Smooth muscle cell (in vitro differentiated cells): ENCODE results near the gene GNAS-AS1. TPM values are rescaled to one million over a fixed set of nuclear protein-coding genes. Genes with fewer than 3 reads are reported as not detected.

ENCODE experiments used
- DNase-seq: peaks from one replicate; lab custom pipeline; 2025; ENCODE audit not compliant: unreplicated experiment; lab: John Stamatoyannopoulos, UW
- H2AFZ ChIP-seq: fragments of 200-600 bp; sonication (generic); 2 replicates; pipeline ENCODE4 v1.6.0; 2016; ENCODE audit warnings: antibody characterized with exemption, low read depth, mild to moderate bottlenecking
- H3F3A ChIP-seq: fragments of 200-600 bp; sonication (generic); 2 replicates; pipeline ENCODE4 v1.6.0; 2017; ENCODE audit warnings: antibody characterized with exemption, low read depth
- H3K27ac ChIP-seq: fragments of 200-600 bp; sonication (generic); 2 replicates; pipeline ENCODE4 v1.5.1; 2016; ENCODE audit warnings: low read depth, mild to moderate bottlenecking
- H3K27me3 ChIP-seq: fragments of 200-600 bp; sonication (generic); 2 replicates; pipeline ENCODE4 v1.6.1; 2016; ENCODE audit warnings: low read depth, mild to moderate bottlenecking
- H3K36me3 ChIP-seq: fragments of 200-600 bp; sonication (generic); 2 replicates; pipeline ENCODE4 v1.5.1; 2016; ENCODE audit warnings: low read depth
- H3K4me1 ChIP-seq: fragments of 200-600 bp; sonication (generic); 2 replicates; pipeline ENCODE4 v1.5.1; 2016; ENCODE audit warnings: low read depth
- H3K4me2 ChIP-seq: fragments of 200-600 bp; sonication (generic); 2 replicates; pipeline ENCODE4 v1.6.0; 2016; ENCODE audit warnings: mild to moderate bottlenecking
- H3K4me3 ChIP-seq: fragments of 200-600 bp; sonication (generic); 2 replicates; pipeline ENCODE4 v1.5.1; 2016; ENCODE audit warnings: mild to moderate bottlenecking
- H3K79me2 ChIP-seq: fragments of 200-600 bp; sonication (generic); 2 replicates; pipeline ENCODE4 v1.6.0; 2016; ENCODE audit warnings: low read depth, mild to moderate bottlenecking
- H3K9ac ChIP-seq: fragments of 200-600 bp; sonication (generic); 2 replicates; pipeline ENCODE4 v1.6.0; 2016; ENCODE audit warnings: low read depth
- H3K9me3 ChIP-seq: fragments of 200-600 bp; sonication (generic); replicated peaks from 2 replicates; pipeline ENCODE4 v1.5.1; 2016; ENCODE audit warnings: low read depth
- H4K20me1 ChIP-seq: fragments of 200-600 bp; sonication (generic); 2 replicates; pipeline ENCODE4 v1.6.0; 2016; ENCODE audit warnings: low read depth
- WGBS: methylation state at CpG from one replicate; pipeline ENCODE4 v1.1.7; 2016; ENCODE audit warnings: low lambda C conversion rate; 5-methylcytosine and 5-hydroxymethylcytosine counted together
- polyA plus RNA-seq: library from polyadenylated mRNA; unstranded; fragments of >200 nt; fragmentation: Nextera tagmentation; extraction: Ambion mirVana; gene quantifications from 2 replicates; pipeline ENCODE4 v1.2.1, GENCODE V29; 2016
- total RNA-seq: library from RNA; depleted of rRNA; stranded (reverse); fragments of >200 nt; gene quantifications from 2 replicates; pipeline ENCODE4 v1.2.3, GENCODE V29; 2014
- TF ChIP-seq, protein P1 (sequence below): fragments of 200-600 bp; sonication (generic); IDR thresholded peaks from 2 replicates; pipeline ENCODE4 v1.5.1; 2017; ENCODE audit warnings: borderline replicate concordance, mild to moderate bottlenecking, antibody characterized with exemption; ENCODE audit not compliant: insufficient read depth, poor library complexity, severe bottlenecking

GNAS-AS1 gene
- total and polyA plus RNA-seq, 2 experiments from 2014 or later: 0.40 TPM; not detected in 1

DNA sequence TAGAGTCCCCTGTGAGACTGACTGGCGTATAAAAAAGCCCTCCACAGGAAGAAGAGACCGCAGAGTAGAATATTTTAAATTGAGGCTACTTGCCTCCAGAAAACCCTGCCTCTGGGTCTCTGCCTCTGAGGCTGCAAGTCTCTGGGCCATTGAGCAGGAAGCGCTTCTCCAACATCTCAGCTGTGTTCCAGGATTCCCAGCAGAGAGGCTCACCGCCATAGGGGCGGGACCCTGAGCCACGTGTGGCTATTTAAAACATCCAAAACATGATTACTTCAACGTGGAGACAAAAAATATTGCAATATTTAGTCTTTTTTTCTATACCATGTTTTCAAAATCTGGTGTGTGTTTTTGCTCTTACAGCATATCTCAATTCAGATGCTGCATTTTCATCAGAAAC lies 59.4 kb downstream of the GNAS-AS1 start:
- DNase-seq: no peak
- WGBS: 70% methylated on average over 7 of the region's 7 CpGs
- H2AFZ ChIP-seq: no peak overlapping the region
- H3K9me3 ChIP-seq: no peaks in the 10 kb centered on the region
- H3K9ac ChIP-seq: no peak overlapping the region
- no peaks in the 10 kb centered on the region for H3K4me1 ChIP-seq
- H3K4me2 ChIP-seq: no peak overlapping the region
- H3K27me3 ChIP-seq: peaks cover 14% of the 10 kb centered on the region
- TF ChIP-seq, protein P1, sequence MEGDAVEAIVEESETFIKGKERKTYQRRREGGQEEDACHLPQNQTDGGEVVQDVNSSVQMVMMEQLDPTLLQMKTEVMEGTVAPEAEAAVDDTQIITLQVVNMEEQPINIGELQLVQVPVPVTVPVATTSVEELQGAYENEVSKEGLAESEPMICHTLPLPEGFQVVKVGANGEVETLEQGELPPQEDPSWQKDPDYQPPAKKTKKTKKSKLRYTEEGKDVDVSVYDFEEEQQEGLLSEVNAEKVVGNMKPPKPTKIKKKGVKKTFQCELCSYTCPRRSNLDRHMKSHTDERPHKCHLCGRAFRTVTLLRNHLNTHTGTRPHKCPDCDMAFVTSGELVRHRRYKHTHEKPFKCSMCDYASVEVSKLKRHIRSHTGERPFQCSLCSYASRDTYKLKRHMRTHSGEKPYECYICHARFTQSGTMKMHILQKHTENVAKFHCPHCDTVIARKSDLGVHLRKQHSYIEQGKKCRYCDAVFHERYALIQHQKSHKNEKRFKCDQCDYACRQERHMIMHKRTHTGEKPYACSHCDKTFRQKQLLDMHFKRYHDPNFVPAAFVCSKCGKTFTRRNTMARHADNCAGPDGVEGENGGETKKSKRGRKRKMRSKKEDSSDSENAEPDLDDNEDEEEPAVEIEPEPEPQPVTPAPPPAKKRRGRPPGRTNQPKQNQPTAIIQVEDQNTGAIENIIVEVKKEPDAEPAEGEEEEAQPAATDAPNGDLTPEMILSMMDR: no peak
- H3K36me3 ChIP-seq: no peaks in the 10 kb centered on the region
- no peaks in the 10 kb centered on the region for H3F3A ChIP-seq
- no peaks in the 10 kb centered on the region for H4K20me1 ChIP-seq
- no peak overlapping the region for H3K27ac ChIP-seq
- no peaks in the 10 kb centered on the region for H3K79me2 ChIP-seq
- H3K4me3 ChIP-seq: no peak overlapping the region

DNA sequence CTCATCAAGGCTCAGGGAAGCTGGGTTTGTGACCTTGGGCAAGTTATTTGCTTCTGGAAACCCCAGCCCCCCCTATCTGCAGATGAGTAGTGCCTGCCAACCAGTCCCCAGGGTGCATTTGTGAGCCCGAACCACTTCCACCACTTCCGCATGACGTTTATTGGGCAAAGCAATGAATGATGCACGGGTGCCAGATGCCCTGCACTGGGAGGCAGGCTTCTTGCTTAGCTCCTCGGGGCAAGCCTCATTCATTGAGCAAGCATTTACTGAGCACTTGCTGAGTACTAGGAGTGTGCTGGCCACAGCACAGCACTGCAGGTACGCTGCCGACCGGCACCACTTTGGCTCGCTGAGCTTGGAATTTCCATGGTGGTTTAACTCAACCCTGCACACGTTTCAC lies 60.2 kb downstream of the GNAS-AS1 start:
- Histone ChIP-seq H3K79me2 (no peaks in the 10 kb centered on the region), H4K20me1 (no peaks in the 10 kb centered on the region), H3K36me3 (no peaks in the 10 kb centered on the region), H3K9me3 (no peaks in the 10 kb centered on the region), H3K9ac (no peak overlapping the region), H3K4me1 (no peaks in the 10 kb centered on the region), H3K4me2 (no peak overlapping the region), H3K27ac (no peak overlapping the region), H2AFZ (no peak overlapping the region), H3F3A (no peaks in the 10 kb centered on the region), H3K4me3 (no peak overlapping the region), H3K27me3 (peaks cover 14% of the 10 kb centered on the region)
- DNase-seq: no peak
- 87% methylated on average over 10 of the region's 10 CpGs for WGBS
- TF ChIP-seq, protein P1: no peak

DNA sequence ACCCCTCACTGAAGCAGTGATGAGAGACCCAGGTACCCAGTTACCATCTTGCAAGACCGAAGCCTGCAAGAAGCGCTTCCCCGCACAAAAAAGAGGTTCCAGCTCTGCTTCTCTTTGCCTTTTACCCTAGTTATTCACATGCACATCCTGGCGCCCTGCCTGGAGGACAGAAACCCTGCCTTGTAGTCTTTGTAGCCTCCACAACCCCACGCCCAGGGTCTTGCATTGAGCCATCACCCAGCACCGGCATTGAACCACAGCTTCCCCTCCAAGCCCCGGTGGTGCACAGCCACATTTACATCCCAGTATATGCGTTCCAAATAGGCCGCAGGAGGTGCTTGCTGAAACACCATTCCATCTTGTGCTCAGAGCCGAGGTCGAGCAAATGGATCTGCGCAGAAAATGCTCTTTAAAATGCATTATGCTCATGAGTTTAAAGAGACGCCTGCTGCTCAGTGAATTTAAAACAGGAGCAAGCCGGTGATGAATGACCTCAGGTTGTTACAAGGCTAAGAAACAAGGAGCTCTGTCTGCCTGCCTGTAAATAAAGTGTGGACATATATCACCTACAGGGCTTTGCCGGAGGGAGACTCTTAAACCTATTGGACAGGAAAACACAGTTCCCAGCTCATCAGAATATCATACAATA lies 61.7 kb downstream of the GNAS-AS1 start:
- H3K27ac ChIP-seq: no peak overlapping the region
- WGBS: 92% methylated on average over 15 of the region's 15 CpGs
- no peak overlapping the region for H3K4me3 ChIP-seq
- H3K9me3 ChIP-seq: no peaks in the 10 kb centered on the region
- H3K4me1 ChIP-seq: no peaks in the 10 kb centered on the region
- no peaks in the 10 kb centered on the region for H3K79me2 ChIP-seq
- no peaks in the 10 kb centered on the region for H4K20me1 ChIP-seq
- H3K27me3 ChIP-seq: peaks cover 14% of the 10 kb centered on the region
- H3K9ac ChIP-seq: no peak overlapping the region
- TF ChIP-seq, protein P1: no peak
- no peaks in the 10 kb centered on the region for H3F3A ChIP-seq
- no peak for DNase-seq
- no peaks in the 10 kb centered on the region for H3K36me3 ChIP-seq
- H2AFZ ChIP-seq: no peak overlapping the region
- no peak overlapping the region for H3K4me2 ChIP-seq
